Spinal cord (tissue), 10 donors: ENCODE measurements around the gene PCMT1. TPM values are rescaled to one million over a fixed set of nuclear protein-coding genes. Genes with fewer than 3 reads are reported as not detected.

Experiments
- DNase-seq, 6 donors: peaks; one replicate each; pipeline versions ENCODE4 v3.0.0 to v3.0.0-alpha.2; 2013 to 2015; ENCODE audit warnings: low spot score in 6 of 6, low read depth in 4 of 6
- H3K27ac ChIP-seq: one replicate; pipeline ENCODE4 v1.5.1; 2013; ENCODE audit warnings: low read depth, low read length, control low read depth
- H3K27me3 ChIP-seq: one replicate; pipeline ENCODE4 v1.6.1; 2013; ENCODE audit warnings: low read length; ENCODE audit not compliant: control insufficient read depth, insufficient read depth
- H3K36me3 ChIP-seq: one replicate; pipeline ENCODE4 v1.6.1; 2013; ENCODE audit warnings: low read length; ENCODE audit not compliant: control insufficient read depth, insufficient read depth
- H3K4me1 ChIP-seq: one replicate; pipeline ENCODE4 v1.6.1; 2013; ENCODE audit warnings: low read length; ENCODE audit not compliant: control insufficient read depth, insufficient read depth
- H3K4me3 ChIP-seq: one replicate; pipeline ENCODE4 v1.5.1; 2013; ENCODE audit warnings: low read depth, low read length, control low read depth
- H3K9me3 ChIP-seq: one replicate; pipeline ENCODE4 v1.6.1; 2013; ENCODE audit warnings: low read length; ENCODE audit not compliant: control insufficient read depth, insufficient read depth
- WGBS: methylation state at CpG from one replicate; pipeline ENCODE4 v1.1.5; 2013; ENCODE audit warnings: missing lambda C conversion rate; ENCODE audit not compliant: insufficient coverage; 5-methylcytosine and 5-hydroxymethylcytosine counted together
- polyA plus RNA-seq, 2 donors: library from polyadenylated mRNA; unstranded; fragments of 120-200 nt; gene quantifications; one replicate each; pipeline ENCODE4 v1.2.1, GENCODE V29; 2013; ENCODE audit not compliant: insufficient read length in 2 of 2
- total RNA-seq, 2 donors: library from RNA; depleted of rRNA in 1 of 2; stranded (reverse); fragments of 120-200 nt in 1 of 2; fragments of >200 nt in 1 of 2; gene quantifications; one replicate each; pipeline versions ENCODE4 v1.2.3 to v1.2.4, GENCODE V29; 2013 to 2014
- donor health status: healthy.

Gene PCMT1
- total and polyA plus RNA-seq, 4 donors = 84.4 to 173 (median 159) TPM

DNA sequence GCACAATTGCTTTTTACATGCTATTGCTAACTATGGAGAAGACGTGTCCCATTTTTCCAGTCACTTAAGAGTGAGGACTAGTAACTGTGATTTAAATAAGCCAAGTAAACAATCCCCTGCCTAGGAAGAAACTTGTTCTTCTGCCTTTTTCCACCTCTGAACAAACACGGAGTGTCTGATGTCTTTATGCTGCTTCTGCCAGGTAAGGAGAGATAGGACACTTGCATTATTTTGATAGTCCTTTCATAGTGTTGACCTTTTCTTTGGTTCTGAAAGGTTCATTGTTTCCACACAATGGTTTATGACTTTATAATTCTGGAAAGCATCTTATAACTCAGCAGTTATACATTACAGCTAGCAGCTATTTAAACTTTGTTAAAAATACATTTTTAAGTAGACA is 106.2 kb downstream of the PCMT1 start:
- Histone ChIP-seq H3K9me3 (no peaks in the 10 kb centered on the region), H3K36me3 (peaks cover 6% of the 10 kb centered on the region), H3K4me3 (no peak overlapping the region), H3K27ac (no peak overlapping the region), H3K27me3 (no peaks in the 10 kb centered on the region), H3K4me1 (no peaks in the 10 kb centered on the region)
- no peak for DNase-seq
- no CpG with 5 or more reads among the region's 2 CpGs for WGBS

DNA sequence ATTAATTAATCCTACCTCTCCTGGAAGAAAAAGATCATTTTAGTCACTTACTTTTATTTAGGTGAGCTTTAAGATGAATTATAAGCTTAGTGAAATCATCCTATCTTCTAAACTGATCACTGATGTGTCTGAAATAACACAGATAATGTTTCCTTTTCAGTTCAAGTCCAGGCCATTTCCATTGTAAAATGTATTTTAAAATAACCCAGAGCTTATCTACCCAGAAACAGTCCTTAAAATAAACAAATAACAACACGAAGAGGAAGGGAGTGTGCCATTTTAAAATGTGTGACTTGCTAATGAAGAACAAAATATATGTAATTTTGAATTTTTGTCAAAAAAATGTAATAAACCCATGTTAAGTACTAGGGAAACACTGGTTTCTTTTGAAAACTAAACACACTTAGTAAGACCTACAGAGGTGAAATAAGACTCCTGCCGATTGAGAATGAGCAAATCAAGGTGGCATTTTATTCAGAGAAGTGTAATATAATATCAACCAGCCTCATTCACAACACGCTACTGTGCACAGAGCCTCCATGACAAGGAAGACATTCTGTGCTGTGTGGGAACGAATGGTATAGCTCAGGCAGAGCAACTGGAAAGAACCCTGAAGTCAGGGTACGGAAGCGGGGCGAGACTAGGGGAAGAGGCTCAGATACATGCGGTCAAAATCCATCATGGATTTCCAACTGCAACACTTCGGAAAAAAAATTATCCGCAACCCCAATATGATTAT is 106.9 kb downstream of the PCMT1 start:
- H3K27ac ChIP-seq = no peak overlapping the region
- H3K9me3 ChIP-seq = no peaks in the 10 kb centered on the region
- H3K4me3 ChIP-seq = no peak overlapping the region
- WGBS = 90% methylated on average over 2 of the region's 10 CpGs
- peaks cover 6% of the 10 kb centered on the region for H3K36me3 ChIP-seq
- H3K4me1 ChIP-seq = peaks cover 4% of the 10 kb centered on the region
- no peaks in the 10 kb centered on the region for H3K27me3 ChIP-seq
- DNase-seq = no peak

DNA sequence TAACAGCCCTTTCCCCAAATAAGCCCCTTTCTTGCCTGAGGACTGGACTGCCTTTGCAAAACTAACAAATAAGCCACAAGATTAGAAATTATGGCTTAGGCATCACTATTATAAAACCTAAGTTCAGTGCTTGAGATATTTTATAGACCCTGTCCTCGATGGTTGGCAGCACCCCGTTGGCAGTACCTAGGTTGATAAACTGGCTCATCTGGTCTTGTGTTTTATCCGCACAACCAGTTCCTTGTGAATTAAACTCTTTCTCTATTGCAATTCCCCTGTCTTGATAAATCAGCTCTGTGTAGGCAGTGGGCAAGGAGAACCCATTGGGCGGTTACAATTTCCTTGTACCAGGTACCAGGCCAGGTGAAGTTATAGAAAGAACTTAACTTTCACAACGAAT is 108.0 kb downstream of the PCMT1 start:
- H3K4me1 ChIP-seq = peaks cover 16% of the 10 kb centered on the region
- WGBS = 85% methylated on average over 2 of the region's 5 CpGs
- H3K27me3 ChIP-seq = no peaks in the 10 kb centered on the region
- H3K27ac ChIP-seq = no peak overlapping the region
- no peak overlapping the region for H3K4me3 ChIP-seq
- peaks cover 4% of the 10 kb centered on the region for H3K36me3 ChIP-seq
- DNase-seq = no peak
- no peaks in the 10 kb centered on the region for H3K9me3 ChIP-seq

DNA sequence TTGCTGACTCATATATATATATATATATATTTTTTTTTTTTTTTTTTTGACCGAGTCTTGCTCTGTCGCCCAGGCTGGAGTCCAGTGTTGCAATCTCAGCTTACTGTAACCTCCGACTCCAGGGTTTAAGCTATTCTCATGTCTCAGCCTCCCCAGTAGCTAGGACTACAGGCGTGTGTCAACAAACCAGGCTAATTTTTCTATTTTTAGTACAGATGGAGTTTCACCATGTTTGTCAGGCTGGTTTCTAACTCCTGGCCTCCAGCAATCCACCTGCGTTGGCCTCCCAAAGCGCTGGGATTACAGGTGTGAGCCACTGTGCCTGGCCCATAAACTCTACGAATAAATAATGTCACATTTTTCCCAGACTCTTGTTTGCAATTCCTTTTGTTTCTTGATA is 109.8 kb downstream of the PCMT1 start:
- no peak for DNase-seq
- WGBS = 100% methylated on average over 3 of the region's 7 CpGs
- Histone ChIP-seq H3K36me3 (peaks cover 4% of the 10 kb centered on the region), H3K4me1 (peaks cover 21% of the 10 kb centered on the region), H3K27me3 (no peaks in the 10 kb centered on the region), H3K4me3 (no peak overlapping the region), H3K9me3 (no peaks in the 10 kb centered on the region), H3K27ac (no peak overlapping the region)

DNA sequence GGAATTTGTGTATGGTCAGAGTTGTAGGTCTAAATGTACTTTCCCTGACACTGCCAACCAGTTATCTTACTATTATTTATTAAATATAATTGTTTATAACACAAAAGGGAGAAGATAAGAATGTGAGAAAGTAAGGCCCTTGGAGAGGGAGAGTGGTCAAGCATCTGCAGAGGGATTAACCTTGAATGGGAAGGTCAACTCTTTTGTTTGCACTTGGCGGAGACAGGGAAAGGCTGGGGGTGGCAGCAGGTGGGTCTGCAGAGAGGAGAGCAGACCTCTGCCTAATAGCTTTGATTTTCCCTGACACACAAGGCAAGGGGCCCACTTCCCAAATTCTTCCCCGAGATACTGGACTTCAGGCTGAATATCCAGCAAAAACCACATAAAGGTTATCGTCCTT is 110.4 kb downstream of the PCMT1 start:
- Histone ChIP-seq H3K4me1 (peaks cover 26% of the 10 kb centered on the region), H3K27ac (no peak overlapping the region), H3K4me3 (no peak overlapping the region), H3K27me3 (no peaks in the 10 kb centered on the region), H3K36me3 (peaks cover 4% of the 10 kb centered on the region), H3K9me3 (no peaks in the 10 kb centered on the region)
- WGBS = 70% methylated on average over 2 of the region's 3 CpGs
- no peak for DNase-seq

DNA sequence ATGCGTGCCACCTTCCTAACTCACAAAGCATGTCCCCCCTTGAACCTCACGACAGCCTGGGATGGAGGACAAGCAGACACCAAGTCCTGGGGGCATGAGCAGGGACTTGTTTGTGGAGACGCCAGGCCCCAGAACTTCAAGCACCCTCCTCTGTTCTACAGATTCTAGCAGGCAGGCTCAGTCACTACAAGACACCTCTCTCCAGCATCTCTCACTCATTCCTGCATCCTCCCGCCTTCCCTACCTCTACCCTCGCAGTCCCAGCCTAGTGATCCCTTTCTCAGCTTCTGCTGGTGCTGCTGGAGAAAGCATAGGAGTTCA is 110.9 kb downstream of the PCMT1 start:
- WGBS = 86% methylated on average over 3 of the region's 5 CpGs
- H3K4me1 ChIP-seq = peaks cover 26% of the 10 kb centered on the region
- no peak for DNase-seq
- no peaks in the 10 kb centered on the region for H3K9me3 ChIP-seq
- H3K27me3 ChIP-seq = no peaks in the 10 kb centered on the region
- H3K27ac ChIP-seq = no peak overlapping the region
- H3K36me3 ChIP-seq = peaks cover 4% of the 10 kb centered on the region
- no peak overlapping the region for H3K4me3 ChIP-seq

Other genes starting within 250 kb of the PCMT1 start
- 10 to 100 TPM; 45.5 to 52.5 TPM for gene PPIL4, start 203.7 kb upstream of the PCMT1 start, total RNA-seq
- gene PPIL4, start 203.7 kb upstream of the PCMT1 start, polyA plus RNA-seq = 10 to 100 TPM; 37.3 to 39.2 TPM
- gene GINM1, start 183.4 kb upstream of the PCMT1 start, total RNA-seq = 10 to 100 TPM; 59.9 to 64.6 TPM
- gene GINM1, start 183.4 kb upstream of the PCMT1 start, polyA plus RNA-seq = 10 to 100 TPM; 42.4 to 53.9 TPM
- 10 to 100 TPM; 18.3 to 25.0 TPM for gene KATNA1, start 101.0 kb upstream of the PCMT1 start, total RNA-seq
- gene KATNA1, start 101.0 kb upstream of the PCMT1 start, polyA plus RNA-seq = 10 to 100 TPM; 14.6 to 15.0 TPM
- gene LATS1, start 31.6 kb upstream of the PCMT1 start, total RNA-seq = 10 to 100 TPM; 29.3 to 35.9 TPM
- gene LATS1, start 31.6 kb upstream of the PCMT1 start, polyA plus RNA-seq = 10 to 100 TPM; 18.6 to 22.0 TPM
- 10 to 100 TPM; 23.4 to 28.1 TPM for gene NUP43, start 3.2 kb upstream of the PCMT1 start, total RNA-seq
- gene NUP43, start 3.2 kb upstream of the PCMT1 start, polyA plus RNA-seq = 10 to 100 TPM; 29.4 to 34.2 TPM
- 10 to 100 TPM; 18.0 to 31.3 TPM for gene LRP11, start 114.6 kb downstream of the PCMT1 start, total RNA-seq
- gene LRP11, start 114.6 kb downstream of the PCMT1 start, polyA plus RNA-seq = 10 to 100 TPM; 36.5 to 39.3 TPM
- 1 to 10 TPM in 1 of 2 donors, not detected in 1; 1.0 TPM for gene RAET1E, start 148.4 kb downstream of the PCMT1 start, total RNA-seq
- gene RAET1E, start 148.4 kb downstream of the PCMT1 start, polyA plus RNA-seq = under 1 TPM in 1 of 2 donors, not detected in 1; 0.32 TPM
- gene RAET1G, start 173.4 kb downstream of the PCMT1 start, total RNA-seq = not detected
- 1 to 10 TPM in 1 of 2 donors, under 1 TPM in 1; 0.70 to 1.7 TPM for gene RAET1G, start 173.4 kb downstream of the PCMT1 start, polyA plus RNA-seq
- gene ULBP2, start 192.3 kb downstream of the PCMT1 start, total RNA-seq = under 1 TPM; 0.55 to 0.89 TPM
- 1 to 10 TPM; 1.7 to 1.9 TPM for gene ULBP2, start 192.3 kb downstream of the PCMT1 start, polyA plus RNA-seq
- under 1 TPM; 0.17 to 0.20 TPM for gene ULBP1, start 214.2 kb downstream of the PCMT1 start, total RNA-seq
- gene ULBP1, start 214.2 kb downstream of the PCMT1 start, polyA plus RNA-seq = 1 to 10 TPM in 1 of 2 donors, under 1 TPM in 1; 0.79 to 1.3 TPM